ENCODE results near the gene KCNJ2.

Gene KCNJ2

GRCh38 chr17:70169709-70170597 is 621 bp downstream of the KCNJ2 start:
- no peak for TF ChIP-seq GATA2 (IDR thresholded peaks at IDR 0.05; ENCODE audit: low read depth, low read length)
- no peak for TF ChIP-seq GATA3 (IDR thresholded peaks at IDR 0.05; ENCODE audit: low read depth, low read length)

DNA sequence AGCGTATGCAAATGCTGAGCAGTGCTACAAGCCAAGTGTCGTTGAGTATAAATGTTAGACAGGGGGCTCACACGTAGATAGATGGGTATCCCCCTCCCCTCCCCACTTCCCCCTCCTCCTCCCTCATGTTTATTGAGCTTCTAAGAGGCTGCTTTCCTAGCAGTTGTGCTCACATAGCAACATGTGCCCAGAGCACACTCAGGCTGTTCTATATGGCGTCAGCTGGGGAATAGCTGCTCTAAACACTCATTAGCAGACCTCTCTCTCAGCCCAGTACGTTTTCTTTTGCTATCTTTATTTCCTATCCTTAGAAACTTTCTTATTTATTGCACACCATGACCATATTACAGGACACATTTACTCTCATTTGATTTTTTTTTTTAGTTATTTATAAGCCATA is 1.8 kb downstream of the KCNJ2 start:
- no peak for TF ChIP-seq GATA2 (IDR thresholded peaks at IDR 0.05; ENCODE audit: low read depth, low read length)
- TF ChIP-seq GATA3 (IDR thresholded peaks at IDR 0.05; ENCODE audit: low read depth, low read length) = no peak

DNA sequence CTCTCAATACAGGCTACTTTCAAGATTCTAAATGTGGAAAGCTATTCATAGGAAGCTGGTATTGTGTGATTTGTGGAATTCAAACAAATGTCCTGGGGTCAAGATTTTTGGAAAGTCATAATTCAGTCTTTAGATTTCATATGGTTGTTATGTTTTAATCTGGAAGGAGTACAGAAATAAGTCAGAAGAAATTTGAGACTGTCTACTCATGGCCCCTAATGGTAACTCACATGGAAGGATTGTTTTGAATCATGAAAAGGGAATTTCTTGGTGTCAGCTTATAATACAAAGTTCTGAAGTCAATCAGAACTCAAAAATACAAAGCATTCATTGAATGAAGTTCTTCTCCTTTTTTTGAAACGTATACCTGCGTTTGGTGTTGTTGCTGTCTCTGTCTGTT is 3.1 kb downstream of the KCNJ2 start:
- TF ChIP-seq GATA2 (IDR thresholded peaks at IDR 0.05; ENCODE audit: low read depth, low read length) (no peak), GATA3 (IDR thresholded peaks at IDR 0.05; ENCODE audit: low read depth, low read length) (no peak)

- TF ChIP-seq GATA3 (IDR thresholded peaks at IDR 0.05; ENCODE audit: low read depth, low read length) (no peak), GATA2 (IDR thresholded peaks at IDR 0.05; ENCODE audit: low read depth, low read length) (no peak)
Observed at GRCh38 chr17:70172923-70173322, 3.6 kb downstream of the KCNJ2 start.

GRCh38 chr17:70173681-70174080 is 4.3 kb downstream of the KCNJ2 start:
- TF ChIP-seq GATA2 (IDR thresholded peaks at IDR 0.05; ENCODE audit: low read depth, low read length) (no peak), GATA3 (IDR thresholded peaks at IDR 0.05; ENCODE audit: low read depth, low read length) (no peak)

DNA sequence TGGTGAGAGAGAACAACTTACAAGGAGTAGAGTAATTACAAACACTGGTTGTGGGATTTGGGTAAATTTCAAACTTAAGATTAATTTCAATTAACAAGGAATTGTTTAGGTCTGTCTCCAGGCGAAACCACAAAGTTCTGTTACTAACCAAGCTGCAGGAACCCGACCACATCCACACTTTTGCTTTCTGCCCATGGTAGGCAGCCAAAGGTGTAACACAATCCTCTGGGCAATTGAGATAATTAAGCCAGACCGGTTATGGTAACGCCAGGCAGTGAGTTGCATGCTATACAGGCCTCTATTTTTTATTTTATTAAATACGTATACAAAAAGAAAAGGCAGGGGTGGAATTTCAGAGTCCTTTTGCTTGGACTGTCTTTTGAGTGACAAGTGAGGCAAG is 12.0 kb downstream of the KCNJ2 start:
- TF ChIP-seq GATA2 (IDR thresholded peaks at IDR 0.05; ENCODE audit: low read depth, low read length) (no peak), GATA3 (IDR thresholded peaks at IDR 0.05; ENCODE audit: low read depth, low read length) (no peak)

- no peak for TF ChIP-seq GATA3 (IDR thresholded peaks at IDR 0.05; ENCODE audit: low read depth, low read length)
Observed at GRCh38 chr17:70181866-70182265, 12.5 kb downstream of the KCNJ2 start.

DNA sequence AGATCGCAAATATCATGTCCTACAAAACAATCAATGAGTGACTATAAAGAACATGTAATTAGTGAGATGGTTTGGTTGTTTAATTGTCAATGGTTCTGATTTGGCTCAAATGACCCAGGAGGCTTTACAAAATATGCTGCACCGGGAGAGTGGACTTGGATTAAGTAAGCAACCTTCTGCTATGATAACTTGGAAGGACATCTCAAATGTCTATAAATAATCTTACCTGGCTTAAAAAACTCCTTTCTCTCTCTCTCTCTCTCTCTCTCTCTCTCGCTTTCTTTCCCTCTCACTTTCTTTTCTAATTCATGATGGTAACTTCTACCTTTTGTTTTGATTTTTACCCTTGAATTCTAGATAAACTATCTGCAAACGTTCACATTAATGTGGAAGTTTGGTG is 14.2 kb downstream of the KCNJ2 start:
- TF ChIP-seq GATA2 (IDR thresholded peaks at IDR 0.05; ENCODE audit: low read depth, low read length) (no peak), GATA3 (IDR thresholded peaks at IDR 0.05; ENCODE audit: low read depth, low read length) (no peak)

DNA sequence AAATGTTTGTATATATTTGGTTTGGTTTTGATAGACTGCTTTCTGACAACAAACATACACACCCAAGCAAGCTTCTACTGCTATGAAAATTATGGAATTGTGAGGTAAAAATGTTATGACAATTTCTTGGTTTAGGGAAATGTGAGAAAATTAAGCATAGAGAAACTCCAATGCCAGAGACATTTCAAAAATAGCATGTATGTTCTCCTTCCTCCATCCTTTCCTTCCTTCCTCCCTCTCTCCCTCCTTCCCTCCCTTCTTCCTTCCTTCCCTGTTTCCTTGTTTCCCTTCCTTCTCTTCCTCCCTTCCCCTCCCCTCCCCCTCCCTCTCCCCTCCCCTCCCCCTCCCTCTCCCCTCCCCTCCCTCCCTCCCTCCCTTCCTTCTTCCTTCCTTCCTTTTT is 14.9 kb downstream of the KCNJ2 start:
- TF ChIP-seq GATA2 (IDR thresholded peaks at IDR 0.05; ENCODE audit: low read depth, low read length) = no peak
- no peak for TF ChIP-seq GATA3 (IDR thresholded peaks at IDR 0.05; ENCODE audit: low read depth, low read length)

DNA sequence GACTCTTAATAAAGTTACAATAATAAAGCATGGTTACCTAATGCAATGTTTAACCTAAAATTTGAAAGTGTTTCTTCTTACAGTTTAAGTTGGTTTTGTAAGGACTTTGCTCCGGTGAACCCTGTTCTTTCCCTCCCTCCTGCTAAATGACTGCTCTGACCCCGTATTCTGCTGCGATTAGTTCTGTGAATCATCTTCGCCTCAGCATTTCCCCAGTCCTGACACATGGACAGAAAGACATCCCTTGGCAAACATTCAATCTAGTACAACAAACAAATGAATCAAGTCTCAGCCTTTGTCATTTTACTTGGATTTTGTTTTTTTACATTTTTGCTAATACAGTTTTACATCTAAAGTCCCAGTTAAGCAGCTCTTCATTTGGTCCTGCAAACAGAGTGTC is 15.4 kb downstream of the KCNJ2 start:
- TF ChIP-seq GATA2 (IDR thresholded peaks at IDR 0.05; ENCODE audit: low read depth, low read length) (no peak), GATA3 (IDR thresholded peaks at IDR 0.05; ENCODE audit: low read depth, low read length) (no peak)

- no peak for TF ChIP-seq GATA2 (IDR thresholded peaks at IDR 0.05; ENCODE audit: low read depth, low read length)
- TF ChIP-seq GATA3 (IDR thresholded peaks at IDR 0.05; ENCODE audit: low read depth, low read length) = no peak
Observed at GRCh38 chr17:70185285-70185684, 16.0 kb downstream of the KCNJ2 start.

DNA sequence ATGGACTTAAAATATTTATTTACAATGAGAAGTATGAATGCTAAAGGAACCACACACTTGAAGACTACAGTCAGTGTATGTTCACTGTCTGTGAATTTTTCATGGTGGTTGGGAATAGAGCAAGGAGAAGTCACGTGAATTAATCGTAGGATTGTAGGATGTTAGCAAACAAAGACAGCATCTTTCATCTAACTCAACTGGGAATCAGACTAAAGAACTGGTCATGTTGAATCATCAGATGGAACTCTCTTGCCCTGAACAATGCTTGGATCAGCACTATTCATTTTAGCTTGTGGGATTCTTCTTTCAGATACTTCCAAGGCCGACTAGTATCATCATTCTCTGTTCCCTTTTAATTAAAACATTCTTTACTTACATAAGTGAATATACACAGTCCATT is 18.1 kb downstream of the KCNJ2 start:
- TF ChIP-seq GATA2 (IDR thresholded peaks at IDR 0.05; ENCODE audit: low read depth, low read length) (no peak), GATA3 (IDR thresholded peaks at IDR 0.05; ENCODE audit: low read depth, low read length) (no peak)

- no peak for TF ChIP-seq GATA3 (IDR thresholded peaks at IDR 0.05; ENCODE audit: low read depth, low read length)
- TF ChIP-seq GATA2 (IDR thresholded peaks at IDR 0.05; ENCODE audit: low read depth, low read length) = no peak
Observed at GRCh38 chr17:70190959-70191805, 21.9 kb downstream of the KCNJ2 start.

DNA sequence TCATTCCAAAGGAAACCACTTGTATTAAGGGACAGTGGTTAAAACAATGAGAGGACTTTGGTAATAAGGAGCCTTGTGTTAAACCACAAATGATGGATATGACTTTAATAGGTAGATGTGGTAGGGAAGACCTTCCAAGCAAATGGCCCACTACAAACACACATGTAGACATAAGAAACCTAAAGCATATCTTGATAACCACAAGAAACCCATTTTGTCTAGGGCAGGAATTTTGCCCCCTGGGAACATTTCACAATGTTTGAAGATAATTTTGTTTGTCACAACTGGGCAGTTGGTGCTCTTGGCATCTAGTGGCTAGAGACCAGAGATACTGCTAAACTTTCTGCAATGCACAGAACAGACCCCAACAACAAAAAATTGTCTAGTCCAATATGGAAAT is 25.8 kb downstream of the KCNJ2 start:
- TF ChIP-seq GATA3 (IDR thresholded peaks at IDR 0.05; ENCODE audit: low read depth, low read length) (no peak), GATA2 (IDR thresholded peaks at IDR 0.05; ENCODE audit: low read depth, low read length) (no peak)

Data from SH-SY5Y (cell line).